Measurements from ENCODE around the gene RAB23.

DNA sequence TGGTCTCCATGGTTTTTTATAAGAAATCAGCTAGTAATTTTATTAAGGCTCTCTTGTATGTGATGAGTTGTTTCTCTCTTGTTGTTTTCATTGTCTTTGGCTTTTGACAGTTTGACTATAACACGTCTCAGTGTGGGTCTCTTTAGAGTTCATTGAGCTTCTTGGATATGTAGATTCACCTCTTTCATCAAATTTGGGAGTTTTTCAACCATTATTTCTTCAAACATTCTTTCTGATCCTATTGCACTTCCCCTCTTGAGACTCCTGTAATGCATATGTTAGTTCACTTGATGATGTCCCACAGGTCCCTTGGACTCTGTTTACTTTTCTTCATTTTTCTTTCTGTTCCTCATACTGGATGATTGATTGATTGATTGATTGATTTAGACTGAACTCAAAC is 57.0 kb downstream of the RAB23 start:
- TF ChIP-seq, protein P1, sequence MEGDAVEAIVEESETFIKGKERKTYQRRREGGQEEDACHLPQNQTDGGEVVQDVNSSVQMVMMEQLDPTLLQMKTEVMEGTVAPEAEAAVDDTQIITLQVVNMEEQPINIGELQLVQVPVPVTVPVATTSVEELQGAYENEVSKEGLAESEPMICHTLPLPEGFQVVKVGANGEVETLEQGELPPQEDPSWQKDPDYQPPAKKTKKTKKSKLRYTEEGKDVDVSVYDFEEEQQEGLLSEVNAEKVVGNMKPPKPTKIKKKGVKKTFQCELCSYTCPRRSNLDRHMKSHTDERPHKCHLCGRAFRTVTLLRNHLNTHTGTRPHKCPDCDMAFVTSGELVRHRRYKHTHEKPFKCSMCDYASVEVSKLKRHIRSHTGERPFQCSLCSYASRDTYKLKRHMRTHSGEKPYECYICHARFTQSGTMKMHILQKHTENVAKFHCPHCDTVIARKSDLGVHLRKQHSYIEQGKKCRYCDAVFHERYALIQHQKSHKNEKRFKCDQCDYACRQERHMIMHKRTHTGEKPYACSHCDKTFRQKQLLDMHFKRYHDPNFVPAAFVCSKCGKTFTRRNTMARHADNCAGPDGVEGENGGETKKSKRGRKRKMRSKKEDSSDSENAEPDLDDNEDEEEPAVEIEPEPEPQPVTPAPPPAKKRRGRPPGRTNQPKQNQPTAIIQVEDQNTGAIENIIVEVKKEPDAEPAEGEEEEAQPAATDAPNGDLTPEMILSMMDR (IDR thresholded peaks at IDR 0.05) = no peak
- no peak for TF ChIP-seq POLR2A (IDR thresholded peaks at IDR 0.05)
